ENCODE measurements around the gene UBE3A. TPM values are rescaled to one million over a fixed set of nuclear protein-coding genes. Genes with fewer than 3 reads are reported as not detected.

The UBE3A gene
- total and polyA plus RNA-seq, 9 of the 15 experiments (the other 6 are each of a cell fraction or from before 2014, with no cell fraction given) = 29.3 to 103 (median 60.2) TPM

DNA sequence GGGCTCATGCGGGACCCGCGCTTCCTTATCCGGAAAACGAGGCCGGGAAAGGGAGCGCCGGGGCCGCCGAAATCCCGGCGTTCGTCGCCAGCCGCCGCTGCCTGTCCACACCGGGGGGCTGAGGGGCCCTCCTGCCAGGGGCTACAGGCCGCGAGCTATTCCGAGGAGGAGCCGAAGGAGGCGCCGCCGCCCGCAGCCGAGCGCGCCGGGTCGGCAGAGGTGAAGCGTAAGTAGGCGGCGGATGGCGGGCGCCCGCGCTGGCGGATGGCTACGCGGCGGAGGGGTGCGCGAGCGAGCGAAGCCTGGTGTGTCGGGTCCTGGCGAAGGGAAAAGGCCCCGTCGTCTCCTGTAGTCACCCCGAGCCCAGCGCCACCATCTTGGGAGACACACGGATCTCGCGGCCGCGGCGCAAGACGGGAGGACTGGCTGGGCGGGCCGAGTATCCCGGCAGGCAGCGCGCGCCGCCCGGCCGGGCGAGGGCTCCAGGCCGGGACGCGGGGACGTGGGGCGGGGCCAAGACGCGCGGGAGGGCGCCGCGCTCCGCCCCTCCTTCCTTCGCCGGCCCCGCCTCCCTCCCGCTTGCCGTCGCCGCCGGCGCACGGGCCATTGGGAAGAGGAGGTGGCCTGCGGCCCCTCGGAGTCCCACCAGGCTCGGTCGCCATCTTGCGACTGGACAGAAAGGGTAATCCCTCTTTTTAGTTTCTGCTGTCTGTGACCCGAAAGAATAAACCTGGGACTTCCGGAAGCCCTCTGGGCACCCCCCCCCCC, at the start of gene UBE3A (continued):
- no peak for TF ChIP-seq ZNF717 (CRISPR knock-in tag; IDR thresholded peaks at IDR 0.05)
- 0 out of 2 replicates have a peak, but pooled peaks have one; percentile 6 for TF ChIP-seq ZSCAN29 (IDR thresholded peaks at IDR 0.05)
- TF ChIP-seq ZNF76 (CRISPR knock-in tag; IDR thresholded peaks at IDR 0.05; ENCODE audit: borderline replicate concordance) = no peak
- peak; percentile 56 to 90 (median 83) for TF ChIP-seq YY1 (IDR thresholded peaks at IDR 0.05; ENCODE audit: borderline replicate concordance in 1 of 3, control insufficient read depth in 1 of 3, extremely low read depth in 1 of 3, insufficient read depth in 3 of 3, insufficient read length in 1 of 3, insufficient replicate concordance in 2 of 3, low read depth in 1 of 3, low read length in 2 of 3)
- no peak for TF ChIP-seq TEAD1 (CRISPR knock-in tag; IDR thresholded peaks at IDR 0.05)
- peak; percentile 72; the same call in 1 of the 2 replicates for TF ChIP-seq BRD4 (IDR thresholded peaks at IDR 0.05)
- TF ChIP-seq, protein P1, sequence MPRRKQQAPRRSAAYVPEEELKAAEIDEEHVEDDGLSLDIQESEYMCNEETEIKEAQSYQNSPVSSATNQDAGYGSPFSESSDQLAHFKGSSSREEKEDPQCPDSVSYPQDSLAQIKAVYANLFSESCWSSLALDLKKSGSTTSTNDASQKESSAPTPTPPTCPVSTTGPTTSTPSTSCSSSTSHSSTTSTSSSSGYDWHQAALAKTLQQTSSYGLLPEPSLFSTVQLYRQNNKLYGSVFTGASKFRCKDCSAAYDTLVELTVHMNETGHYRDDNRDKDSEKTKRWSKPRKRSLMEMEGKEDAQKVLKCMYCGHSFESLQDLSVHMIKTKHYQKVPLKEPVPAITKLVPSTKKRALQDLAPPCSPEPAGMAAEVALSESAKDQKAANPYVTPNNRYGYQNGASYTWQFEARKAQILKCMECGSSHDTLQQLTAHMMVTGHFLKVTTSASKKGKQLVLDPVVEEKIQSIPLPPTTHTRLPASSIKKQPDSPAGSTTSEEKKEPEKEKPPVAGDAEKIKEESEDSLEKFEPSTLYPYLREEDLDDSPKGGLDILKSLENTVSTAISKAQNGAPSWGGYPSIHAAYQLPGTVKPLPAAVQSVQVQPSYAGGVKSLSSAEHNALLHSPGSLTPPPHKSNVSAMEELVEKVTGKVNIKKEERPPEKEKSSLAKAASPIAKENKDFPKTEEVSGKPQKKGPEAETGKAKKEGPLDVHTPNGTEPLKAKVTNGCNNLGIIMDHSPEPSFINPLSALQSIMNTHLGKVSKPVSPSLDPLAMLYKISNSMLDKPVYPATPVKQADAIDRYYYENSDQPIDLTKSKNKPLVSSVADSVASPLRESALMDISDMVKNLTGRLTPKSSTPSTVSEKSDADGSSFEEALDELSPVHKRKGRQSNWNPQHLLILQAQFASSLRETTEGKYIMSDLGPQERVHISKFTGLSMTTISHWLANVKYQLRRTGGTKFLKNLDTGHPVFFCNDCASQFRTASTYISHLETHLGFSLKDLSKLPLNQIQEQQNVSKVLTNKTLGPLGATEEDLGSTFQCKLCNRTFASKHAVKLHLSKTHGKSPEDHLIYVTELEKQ (CRISPR knock-in tag; IDR thresholded peaks at IDR 0.05) = no peak
- no peak for TF ChIP-seq ZNF224 (CRISPR knock-in tag; IDR thresholded peaks at IDR 0.05)
- TF ChIP-seq GTF2F1 (IDR thresholded peaks at IDR 0.05; ENCODE audit: low read depth, low read length) = no peak
- no peak for TF ChIP-seq NR2C2 (CRISPR knock-in tag; IDR thresholded peaks at IDR 0.05)
- peak; percentile 7; the same call in 1 of the 2 replicates for TF ChIP-seq NR2C2 (tag; IDR thresholded peaks at IDR 0.05)
- TF ChIP-seq PCBP1 (IDR thresholded peaks at IDR 0.05; ENCODE audit: low read depth, low read length, poor library complexity, severe bottlenecking) = peak; percentile 70
- 0 out of 2 replicates have a peak, but pooled peaks have one; percentile 59 for TF ChIP-seq ZNF830 (CRISPR knock-in tag; IDR thresholded peaks at IDR 0.05)
- no peak for TF ChIP-seq ETV6 (IDR thresholded peaks at IDR 0.05; ENCODE audit: borderline replicate concordance in 1 of 2, low read depth in 2 of 2, low read length in 1 of 2)
- TF ChIP-seq ETV6 (CRISPR knock-in tag; IDR thresholded peaks at IDR 0.05; ENCODE audit: borderline replicate concordance) = no peak
- TF ChIP-seq, protein P2, sequence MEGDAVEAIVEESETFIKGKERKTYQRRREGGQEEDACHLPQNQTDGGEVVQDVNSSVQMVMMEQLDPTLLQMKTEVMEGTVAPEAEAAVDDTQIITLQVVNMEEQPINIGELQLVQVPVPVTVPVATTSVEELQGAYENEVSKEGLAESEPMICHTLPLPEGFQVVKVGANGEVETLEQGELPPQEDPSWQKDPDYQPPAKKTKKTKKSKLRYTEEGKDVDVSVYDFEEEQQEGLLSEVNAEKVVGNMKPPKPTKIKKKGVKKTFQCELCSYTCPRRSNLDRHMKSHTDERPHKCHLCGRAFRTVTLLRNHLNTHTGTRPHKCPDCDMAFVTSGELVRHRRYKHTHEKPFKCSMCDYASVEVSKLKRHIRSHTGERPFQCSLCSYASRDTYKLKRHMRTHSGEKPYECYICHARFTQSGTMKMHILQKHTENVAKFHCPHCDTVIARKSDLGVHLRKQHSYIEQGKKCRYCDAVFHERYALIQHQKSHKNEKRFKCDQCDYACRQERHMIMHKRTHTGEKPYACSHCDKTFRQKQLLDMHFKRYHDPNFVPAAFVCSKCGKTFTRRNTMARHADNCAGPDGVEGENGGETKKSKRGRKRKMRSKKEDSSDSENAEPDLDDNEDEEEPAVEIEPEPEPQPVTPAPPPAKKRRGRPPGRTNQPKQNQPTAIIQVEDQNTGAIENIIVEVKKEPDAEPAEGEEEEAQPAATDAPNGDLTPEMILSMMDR (IDR thresholded peaks at IDR 0.05 in 2 of 3, conservative IDR thresholded peaks at IDR 0.05 in 1 of 3; ENCODE audit: insufficient read depth in 2 of 3, low read depth in 1 of 3, low read length in 3 of 3) = peak in 2 of 3 experiments; percentile 3 to 27; a peak in 1 of 6 replicates
- peak; percentile 97 for TF ChIP-seq POLR2G (IDR thresholded peaks at IDR 0.05; ENCODE audit: low read depth, low read length)
- TF ChIP-seq RBFOX2 (IDR thresholded peaks at IDR 0.05; ENCODE audit: low read depth, low read length) = peak; percentile 97
- TF ChIP-seq, protein P3, sequence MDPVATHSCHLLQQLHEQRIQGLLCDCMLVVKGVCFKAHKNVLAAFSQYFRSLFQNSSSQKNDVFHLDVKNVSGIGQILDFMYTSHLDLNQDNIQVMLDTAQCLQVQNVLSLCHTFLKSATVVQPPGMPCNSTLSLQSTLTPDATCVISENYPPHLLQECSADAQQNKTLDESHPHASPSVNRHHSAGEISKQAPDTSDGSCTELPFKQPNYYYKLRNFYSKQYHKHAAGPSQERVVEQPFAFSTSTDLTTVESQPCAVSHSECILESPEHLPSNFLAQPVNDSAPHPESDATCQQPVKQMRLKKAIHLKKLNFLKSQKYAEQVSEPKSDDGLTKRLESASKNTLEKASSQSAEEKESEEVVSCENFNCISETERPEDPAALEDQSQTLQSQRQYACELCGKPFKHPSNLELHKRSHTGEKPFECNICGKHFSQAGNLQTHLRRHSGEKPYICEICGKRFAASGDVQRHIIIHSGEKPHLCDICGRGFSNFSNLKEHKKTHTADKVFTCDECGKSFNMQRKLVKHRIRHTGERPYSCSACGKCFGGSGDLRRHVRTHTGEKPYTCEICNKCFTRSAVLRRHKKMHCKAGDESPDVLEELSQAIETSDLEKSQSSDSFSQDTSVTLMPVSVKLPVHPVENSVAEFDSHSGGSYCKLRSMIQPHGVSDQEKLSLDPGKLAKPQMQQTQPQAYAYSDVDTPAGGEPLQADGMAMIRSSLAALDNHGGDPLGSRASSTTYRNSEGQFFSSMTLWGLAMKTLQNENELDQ (CRISPR knock-in tag; IDR thresholded peaks at IDR 0.05; ENCODE audit: borderline replicate concordance) = no peak
